ENCODE data around the gene EAPP. TPM values are rescaled to one million over a fixed set of nuclear protein-coding genes. Genes with fewer than 3 reads are reported as not detected.
"Not testable (repeated sequence)": the region's sequence is repeated elsewhere in the genome, so short reads cannot be mapped to it uniquely, and the experiment has no call there.

Gene EAPP
- total RNA-seq, 4 donors from 2014 or later, result 31.6 to 52.5 (median 43.7) TPM

GRCh38 chr14:34554540-34555250 is 15.2 kb upstream of the EAPP start:
- 47% methylated on average over 9 of the region's 9 CpGs for WGBS
- Histone ChIP-seq H3K27ac (peak overlapping the region; percentile 73), H3K9me3 (no peaks in the 10 kb centered on the region), H3K4me3 (no peak overlapping the region), H3K36me3 (no peaks in the 10 kb centered on the region), H3K4me1 (peaks cover 6% of the 10 kb centered on the region), H3K27me3 (no peaks in the 10 kb centered on the region)
- peak in 1 of 2 donors; percentile 56 for DNase-seq (ENCODE audit: low spot score in 2 of 2)
- no peak for TF ChIP-seq POLR2AphosphoS5 (IDR thresholded peaks at IDR 0.05)
- no peak for TF ChIP-seq POLR2A (IDR thresholded peaks at IDR 0.05)
- TF ChIP-seq CTCF (IDR thresholded peaks at IDR 0.05), result no peak

GRCh38 chr14:34549276-34549966 is 9.9 kb upstream of the EAPP start:
- not testable (repeated sequence) for H3K36me3 ChIP-seq, H3K4me1 ChIP-seq, H3K9me3 ChIP-seq, H3K27ac ChIP-seq, H3K27me3 ChIP-seq, H3K4me3 ChIP-seq
- peak in 1 of 2 donors; percentile 56 for DNase-seq (ENCODE audit: low spot score in 2 of 2)
- 94% methylated on average over 19 of the region's 19 CpGs for WGBS

GRCh38 chr14:34548472-34548981 is 9.0 kb upstream of the EAPP start:
- no peak overlapping the region for H3K27ac ChIP-seq
- H3K4me1 ChIP-seq, result no peaks in the 10 kb centered on the region
- H3K9me3 ChIP-seq, result no peaks in the 10 kb centered on the region
- H3K36me3 ChIP-seq, result no peaks in the 10 kb centered on the region
- peak in 1 of 2 donors; percentile 59 for DNase-seq (ENCODE audit: low spot score in 2 of 2)
- TF ChIP-seq CTCF (IDR thresholded peaks at IDR 0.05) (no peak), POLR2AphosphoS5 (IDR thresholded peaks at IDR 0.05) (no peak), EP300 (IDR thresholded peaks at IDR 0.05) (no peak), POLR2A (IDR thresholded peaks at IDR 0.05) (no peak)
- WGBS, result 91% methylated on average over 14 of the region's 14 CpGs
- no peaks in the 10 kb centered on the region for H3K27me3 ChIP-seq
- no peak overlapping the region for H3K4me3 ChIP-seq

GRCh38 chr14:34547136-34547520 is 7.6 kb upstream of the EAPP start:
- not testable (repeated sequence) for H3K27me3 ChIP-seq; H3K4me1 ChIP-seq; DNase-seq (ENCODE audit: low spot score in 2 of 2); H3K27ac ChIP-seq; H3K36me3 ChIP-seq; H3K9me3 ChIP-seq; H3K4me3 ChIP-seq
- no CpG with 5 or more reads among the region's 16 CpGs for WGBS

GRCh38 chr14:34546272-34547135 is 7.0 kb upstream of the EAPP start:
- no CpG with 5 or more reads among the region's 68 CpGs for WGBS
- not testable (repeated sequence) for DNase-seq (ENCODE audit: low spot score in 2 of 2); H3K27ac ChIP-seq; H3K4me3 ChIP-seq; H3K4me1 ChIP-seq; H3K9me3 ChIP-seq; H3K36me3 ChIP-seq; H3K27me3 ChIP-seq

- Histone ChIP-seq H3K4me3 (peak overlapping the region; percentile 90), H3K27ac (peak overlapping the region; percentile 97), H3K4me1 (peaks cover 31% of the 10 kb centered on the region)
- DNase-seq (ENCODE audit: low spot score in 2 of 2); H3K27me3 ChIP-seq; H3K36me3 ChIP-seq; H3K9me3 ChIP-seq: not testable (repeated sequence)
- 88% methylated on average over 15 of the region's 19 CpGs for WGBS
Observed at GRCh38 chr14:34540181-34541059, 919 bp upstream of the EAPP start.
